Measurements from ENCODE around the gene ARHGAP33. TPM values are rescaled to one million over a fixed set of nuclear protein-coding genes. Genes with fewer than 3 reads are reported as not detected.
"Not testable (repeated sequence)": the region's sequence is repeated elsewhere in the genome, so short reads cannot be mapped to it uniquely, and the experiment has no call there.

Gene ARHGAP33
- total RNA-seq, 1 donor from 2014 or later = 13.3 TPM

DNA sequence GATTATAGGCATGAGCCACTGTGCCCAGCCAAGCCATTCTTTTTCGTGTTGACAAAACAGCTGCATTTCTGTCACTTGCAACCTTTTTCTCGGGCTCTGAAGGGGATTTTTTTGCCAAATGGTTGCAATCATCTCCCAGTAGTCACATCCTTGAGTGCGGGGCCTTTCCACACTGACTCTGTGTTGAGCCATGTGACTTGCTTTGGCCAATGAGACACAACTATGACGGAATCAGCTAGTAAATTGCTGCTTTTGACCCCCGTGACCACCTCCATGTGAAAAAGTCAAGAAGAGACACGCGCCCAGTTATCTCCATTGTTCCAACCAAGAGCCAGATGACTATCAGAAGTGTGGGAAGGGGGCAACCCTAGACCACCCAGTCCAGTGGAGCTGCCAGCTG lies 58.6 kb downstream of the ARHGAP33 start:
- H3K4me3 ChIP-seq (ENCODE audit: low read depth, low read length) = no peak overlapping the region
- TF ChIP-seq, protein P1, sequence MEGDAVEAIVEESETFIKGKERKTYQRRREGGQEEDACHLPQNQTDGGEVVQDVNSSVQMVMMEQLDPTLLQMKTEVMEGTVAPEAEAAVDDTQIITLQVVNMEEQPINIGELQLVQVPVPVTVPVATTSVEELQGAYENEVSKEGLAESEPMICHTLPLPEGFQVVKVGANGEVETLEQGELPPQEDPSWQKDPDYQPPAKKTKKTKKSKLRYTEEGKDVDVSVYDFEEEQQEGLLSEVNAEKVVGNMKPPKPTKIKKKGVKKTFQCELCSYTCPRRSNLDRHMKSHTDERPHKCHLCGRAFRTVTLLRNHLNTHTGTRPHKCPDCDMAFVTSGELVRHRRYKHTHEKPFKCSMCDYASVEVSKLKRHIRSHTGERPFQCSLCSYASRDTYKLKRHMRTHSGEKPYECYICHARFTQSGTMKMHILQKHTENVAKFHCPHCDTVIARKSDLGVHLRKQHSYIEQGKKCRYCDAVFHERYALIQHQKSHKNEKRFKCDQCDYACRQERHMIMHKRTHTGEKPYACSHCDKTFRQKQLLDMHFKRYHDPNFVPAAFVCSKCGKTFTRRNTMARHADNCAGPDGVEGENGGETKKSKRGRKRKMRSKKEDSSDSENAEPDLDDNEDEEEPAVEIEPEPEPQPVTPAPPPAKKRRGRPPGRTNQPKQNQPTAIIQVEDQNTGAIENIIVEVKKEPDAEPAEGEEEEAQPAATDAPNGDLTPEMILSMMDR (conservative IDR thresholded peaks at IDR 0.05; ENCODE audit: low read depth, low read length) = no peak

DNA sequence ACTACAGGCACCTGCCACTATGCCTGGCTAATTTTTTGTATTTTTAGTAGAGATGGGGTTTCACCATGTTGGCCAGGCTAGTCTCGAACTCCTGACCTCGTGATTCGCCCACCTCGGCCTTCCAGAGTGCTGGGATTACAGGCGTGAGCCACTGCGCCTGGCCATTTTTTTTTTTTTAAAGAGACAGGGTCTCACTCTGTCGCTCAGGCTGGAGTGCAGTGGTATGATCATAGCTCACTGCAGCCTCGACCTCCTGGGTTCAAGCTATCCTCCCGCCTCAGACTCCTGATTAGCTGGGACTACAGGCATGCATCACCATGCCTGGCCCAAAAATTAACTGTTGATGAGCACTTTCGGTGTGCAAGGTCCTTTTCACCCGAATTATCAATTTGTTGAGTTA lies 60.7 kb downstream of the ARHGAP33 start:
- H3K4me3 ChIP-seq (ENCODE audit: low read depth, low read length); DNase-seq (ENCODE audit: low read depth): not testable (repeated sequence)

More for the DNA sequence above, 58.6 kb downstream of the ARHGAP33 start:
- DNase-seq (ENCODE audit: low read depth) = no peak

Other genes starting within 250 kb of the ARHGAP33 start
- gene SBSN, start 247.3 kb upstream of the ARHGAP33 start, total RNA-seq = not detected in 2 replicates
- not detected in 2 replicates for gene GAPDHS, start 242.1 kb upstream of the ARHGAP33 start, total RNA-seq
- 157 and 167 TPM in 2 replicates for gene TMEM147, start 229.9 kb upstream of the ARHGAP33 start, total RNA-seq
- not detected in 2 replicates for gene ATP4A, start 211.9 kb upstream of the ARHGAP33 start, total RNA-seq
- not detected in 2 replicates for gene PMIS2, start 189.4 kb upstream of the ARHGAP33 start, total RNA-seq
- gene HAUS5, start 162.8 kb upstream of the ARHGAP33 start, total RNA-seq = 19.2 and 19.7 TPM in 2 replicates
- 114 and 116 TPM in 2 replicates for gene RBM42, start 146.5 kb upstream of the ARHGAP33 start, total RNA-seq
- gene ETV2, start 133.8 kb upstream of the ARHGAP33 start, total RNA-seq = 0.35 TPM in 1 of 2 replicates, not detected in the other
- gene COX6B1, start 127.2 kb upstream of the ARHGAP33 start, total RNA-seq = 496 and 575 TPM in 2 replicates
- not detected in 2 replicates for gene UPK1A, start 109.0 kb upstream of the ARHGAP33 start, total RNA-seq
- gene ZBTB32, start 71.0 kb upstream of the ARHGAP33 start, total RNA-seq = not detected in 2 replicates
- 7.4 and 20.2 TPM in 2 replicates for gene KMT2B, start 57.6 kb upstream of the ARHGAP33 start, total RNA-seq
- gene IGFLR1, start 33.1 kb upstream of the ARHGAP33 start, total RNA-seq = 7.9 and 15.3 TPM in 2 replicates
- gene U2AF1L4, start 30.1 kb upstream of the ARHGAP33 start, total RNA-seq = 5.9 and 6.5 TPM in 2 replicates
- gene PSENEN, start 29.9 kb upstream of the ARHGAP33 start, total RNA-seq = 49.6 and 63.7 TPM in 2 replicates
- gene LIN37, start 27.0 kb upstream of the ARHGAP33 start, total RNA-seq = 12.7 and 18.9 TPM in 2 replicates
- gene HSPB6, start 18.5 kb upstream of the ARHGAP33 start, total RNA-seq = 0.14 and 2.0 TPM in 2 replicates
- 14.3 and 14.7 TPM in 2 replicates for gene PROSER3, start 17.4 kb upstream of the ARHGAP33 start, total RNA-seq
- not detected in 2 replicates for gene PRODH2, start 37.3 kb downstream of the ARHGAP33 start, total RNA-seq
- gene NPHS1, start 76.9 kb downstream of the ARHGAP33 start, total RNA-seq = not detected in 2 replicates
- not detected in 2 replicates for gene KIRREL2, start 81.3 kb downstream of the ARHGAP33 start, total RNA-seq
- 1.1 and 8.4 TPM in 2 replicates for gene APLP1, start 93.0 kb downstream of the ARHGAP33 start, total RNA-seq
- gene NFKBID, start 125.0 kb downstream of the ARHGAP33 start, total RNA-seq = 3.9 and 10.7 TPM in 2 replicates
- not detected in 2 replicates for gene HCST, start 127.0 kb downstream of the ARHGAP33 start, total RNA-seq
- not detected in 2 replicates for gene TYROBP, start 132.7 kb downstream of the ARHGAP33 start, total RNA-seq
- gene LRFN3, start 160.8 kb downstream of the ARHGAP33 start, total RNA-seq = 6.2 and 12.7 TPM in 2 replicates
- gene SDHAF1, start 219.6 kb downstream of the ARHGAP33 start, total RNA-seq = 23.2 and 34.5 TPM in 2 replicates
- gene SYNE4, start 233.2 kb downstream of the ARHGAP33 start, total RNA-seq = 4.4 and 5.3 TPM in 2 replicates
- 24.3 and 39.7 TPM in 2 replicates for gene ALKBH6, start 238.6 kb downstream of the ARHGAP33 start, total RNA-seq